IPS-18a (cell line): ENCODE results near the gene PGPEP1.
A peak's percentile ranks its signal among the peaks of the same experiment; 100 is the strongest.

Experiments
- H3K27ac ChIP-seq: one replicate; pipeline ENCODE4 v1.5.1; 2013; ENCODE audit warnings: low read length
- H3K27me3 ChIP-seq: one replicate; pipeline ENCODE4 v1.6.1; 2013; ENCODE audit warnings: mild to moderate bottlenecking, low read length; ENCODE audit not compliant: control insufficient read depth, insufficient read depth
- H3K36me3 ChIP-seq: one replicate; pipeline ENCODE4 v1.6.1; 2013; ENCODE audit warnings: low read depth, low read length; ENCODE audit not compliant: control insufficient read depth
- H3K4me1 ChIP-seq: one replicate; pipeline ENCODE4 v1.6.1; 2013; ENCODE audit warnings: low read depth, low read length; ENCODE audit not compliant: control insufficient read depth
- H3K4me3 ChIP-seq: one replicate; pipeline ENCODE4 v1.5.1; 2013; ENCODE audit warnings: low read length
- H3K9ac ChIP-seq: one replicate; pipeline ENCODE4 v1.6.1; 2013; ENCODE audit warnings: mild to moderate bottlenecking, low read length, moderate library complexity
- H3K9me3 ChIP-seq: one replicate; pipeline ENCODE4 v1.6.1; 2013; ENCODE audit warnings: low read depth, low read length; ENCODE audit not compliant: control insufficient read depth

Gene PGPEP1

GRCh38 chr19:18418483-18419194, 78.2 kb downstream of the PGPEP1 start:
- Histone ChIP-seq H3K9me3 (no peaks in the 10 kb centered on the region), H3K4me1 (peaks cover 10% of the 10 kb centered on the region), H3K9ac (no peak overlapping the region), H3K36me3 (no peaks in the 10 kb centered on the region), H3K27ac (no peak overlapping the region), H3K27me3 (peaks cover 46% of the 10 kb centered on the region), H3K4me3 (peak overlapping the region; percentile 31)

- no peak within 1 kb of the TSS for H3K27ac ChIP-seq
- H3K4me3 ChIP-seq = peak within 1 kb of the TSS; percentile 50
- peaks cover 46% of the 10 kb centered on the region for H3K27me3 ChIP-seq
- H3K4me1 ChIP-seq = peaks cover 14% of the 10 kb centered on the region
- no peak within 1 kb of the TSS for H3K9ac ChIP-seq
- H3K36me3 ChIP-seq = no peaks in the 10 kb centered on the region
- H3K9me3 ChIP-seq = no peaks in the 10 kb centered on the region
Observed at GRCh38 chr19:18419195-18419698, 78.8 kb downstream of the PGPEP1 start, which contains the start of gene SSBP4. TSS of gene SSBP4 (plus strand) at chr19:18419398. CDS start at chr19:18419649, 251 bp downstream.
